Panc1 (cell line): ENCODE data around the gene CRIM1. TPM values are rescaled to one million over a fixed set of nuclear protein-coding genes. Genes with fewer than 3 reads are reported as not detected.

Experiments
- ATAC-seq: fragments of 200-7000 bp; cut with Tn5 transposase; 2 replicates; pipeline ENCODE4 v1.9.1; 2020; ENCODE audit warnings: mild to moderate bottlenecking, moderate library complexity
- BruUV-seq: library from RNA; stranded (reverse); fragments of 400-500 nt; replicated peaks from 2 replicates; lab custom pipeline; 2021; lab: Mats Ljungman, UMichigan
- CTCF ChIA-PET: fragments of 300-600 bp; sonication (Branson Sonifier 250); formaldehyde crosslinking; loops from one replicate; lab custom pipeline; 2022; ENCODE audit warnings: antibody characterized with exemption; lab: Charles Lee
- POLR2A ChIA-PET: fragments of 300-600 bp; sonication (Branson Sonifier 250); formaldehyde crosslinking; loops from one replicate; lab custom pipeline; 2022; ENCODE audit warnings: antibody characterized with exemption; lab: Charles Lee
- DNase-seq: peaks from one replicate; pipeline ENCODE4 v3.0.0-alpha.2; 2010; ENCODE audit warnings: low read depth, low spot score
- H3K27ac ChIP-seq: 2 replicates; pipeline ENCODE4 v1.5.1; 2011; ENCODE audit warnings: mild to moderate bottlenecking, low read length, inconsistent platforms
- H3K27me3 ChIP-seq: fragments of 200-500 bp; sonication (Bioruptor generic); 2 replicates; pipeline ENCODE4 v1.6.0; 2014; ENCODE audit warnings: low read length, inconsistent platforms; ENCODE audit not compliant: control insufficient read depth, insufficient read depth
- H3K36me3 ChIP-seq: fragments of 200-500 bp; sonication (Bioruptor generic); 2 replicates; pipeline ENCODE4 v1.5.1; 2014; ENCODE audit warnings: inconsistent platforms, mild to moderate bottlenecking, low read length, moderate library complexity; ENCODE audit not compliant: control insufficient read depth, insufficient read depth
- H3K4me1 ChIP-seq: 2 replicates; pipeline ENCODE4 v1.5.1; 2011; ENCODE audit warnings: inconsistent platforms, mild to moderate bottlenecking, low read length, moderate library complexity; ENCODE audit not compliant: control insufficient read depth, insufficient read depth
- H3K4me3 ChIP-seq, 2 experiments: 2 replicates each; pipeline ENCODE4 v1.5.1; 2011 to 2012; ENCODE audit warnings: low read depth in 2 of 2, low read length in 2 of 2, mild to moderate bottlenecking in 2 of 2, inconsistent platforms in 1 of 2, moderate library complexity in 1 of 2
- H3K9me3 ChIP-seq: fragments of 200-500 bp; sonication (Bioruptor generic); 2 replicates; pipeline ENCODE4 v1.5.1; 2014; ENCODE audit warnings: low read depth, mild to moderate bottlenecking, inconsistent platforms, low read length, moderate library complexity; ENCODE audit not compliant: control insufficient read depth, insufficient read depth
- POLR2AphosphoS5 ChIP-seq: IDR thresholded peaks from 2 replicates; pipeline ENCODE4 v1.6.1; 2012; ENCODE audit warnings: mild to moderate bottlenecking, low read depth, low read length, moderate library complexity
- SIN3A ChIP-seq: IDR thresholded peaks from 2 replicates; pipeline ENCODE4 v1.6.1; 2012; ENCODE audit warnings: low read depth, mild to moderate bottlenecking, low read length, moderate library complexity, borderline replicate concordance; ENCODE audit not compliant: insufficient read depth
- TCF7L2 ChIP-seq: IDR thresholded peaks from 2 replicates; pipeline ENCODE4 v1.6.1; 2011; ENCODE audit warnings: mild to moderate bottlenecking, low read depth, low read length, inconsistent platforms
- in situ Hi-C: cut with HindIII; loops from 2 replicates; pipeline ENCODE4 v1.10.0; 2016; ENCODE audit warnings: low sequenced_read_pairs, low pct_unique_long_range_greater_than_20kb
- intact Hi-C: fragments of 100-400 bp; cut with micrococcal nuclease; formaldehyde crosslinking; loops from one replicate; pipeline ENCODE4 v1.10.0; 2022; ENCODE audit not compliant: unreplicated experiment
- total RNA-seq: library from RNA; stranded (reverse); gene quantifications from one replicate; pipeline ENCODE4 v1.2.1, GENCODE V29; 2021; ENCODE audit not compliant: unreplicated experiment
- TF ChIP-seq, protein P1 (sequence below), 2 experiments: IDR thresholded peaks; 2 replicates each; pipeline ENCODE4 v1.6.1; 2011 to 2012; ENCODE audit warnings: low read depth in 2 of 2, control low read depth in 1 of 2, low read length in 1 of 2, mild to moderate bottlenecking in 1 of 2, moderate library complexity in 1 of 2; ENCODE audit not compliant: insufficient read depth in 1 of 2
- TF ChIP-seq, protein P2 (sequence below): fragments of 450-650 bp; IDR thresholded peaks from 2 replicates; pipeline ENCODE4 v1.5.1; 2017; ENCODE audit warnings: mild to moderate bottlenecking

The CRIM1 gene
- total RNA-seq, 1 experiment from 2014 or later = 290 TPM

DNA sequence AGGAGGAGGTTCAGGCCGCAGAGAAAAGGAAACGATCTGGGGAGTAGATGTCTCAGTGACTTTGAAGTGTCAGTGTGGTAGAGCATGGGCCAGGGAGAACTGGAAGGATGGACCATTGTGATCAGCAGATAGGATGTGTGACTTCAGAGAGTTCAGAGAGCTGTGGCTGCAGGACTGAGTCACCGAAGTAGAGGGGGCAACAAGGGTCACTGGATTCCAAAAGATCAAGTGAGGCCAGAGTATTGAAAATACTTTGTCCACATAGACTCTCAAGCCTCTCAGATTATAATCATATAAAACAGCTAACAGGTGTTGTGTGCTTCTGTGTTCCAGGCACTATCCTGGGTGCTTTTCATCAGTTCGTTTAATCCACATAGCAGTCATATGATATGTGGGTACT is 99.4 kb downstream of the CRIM1 start:
- no peak for TF ChIP-seq SIN3A
- TF ChIP-seq, protein P1, sequence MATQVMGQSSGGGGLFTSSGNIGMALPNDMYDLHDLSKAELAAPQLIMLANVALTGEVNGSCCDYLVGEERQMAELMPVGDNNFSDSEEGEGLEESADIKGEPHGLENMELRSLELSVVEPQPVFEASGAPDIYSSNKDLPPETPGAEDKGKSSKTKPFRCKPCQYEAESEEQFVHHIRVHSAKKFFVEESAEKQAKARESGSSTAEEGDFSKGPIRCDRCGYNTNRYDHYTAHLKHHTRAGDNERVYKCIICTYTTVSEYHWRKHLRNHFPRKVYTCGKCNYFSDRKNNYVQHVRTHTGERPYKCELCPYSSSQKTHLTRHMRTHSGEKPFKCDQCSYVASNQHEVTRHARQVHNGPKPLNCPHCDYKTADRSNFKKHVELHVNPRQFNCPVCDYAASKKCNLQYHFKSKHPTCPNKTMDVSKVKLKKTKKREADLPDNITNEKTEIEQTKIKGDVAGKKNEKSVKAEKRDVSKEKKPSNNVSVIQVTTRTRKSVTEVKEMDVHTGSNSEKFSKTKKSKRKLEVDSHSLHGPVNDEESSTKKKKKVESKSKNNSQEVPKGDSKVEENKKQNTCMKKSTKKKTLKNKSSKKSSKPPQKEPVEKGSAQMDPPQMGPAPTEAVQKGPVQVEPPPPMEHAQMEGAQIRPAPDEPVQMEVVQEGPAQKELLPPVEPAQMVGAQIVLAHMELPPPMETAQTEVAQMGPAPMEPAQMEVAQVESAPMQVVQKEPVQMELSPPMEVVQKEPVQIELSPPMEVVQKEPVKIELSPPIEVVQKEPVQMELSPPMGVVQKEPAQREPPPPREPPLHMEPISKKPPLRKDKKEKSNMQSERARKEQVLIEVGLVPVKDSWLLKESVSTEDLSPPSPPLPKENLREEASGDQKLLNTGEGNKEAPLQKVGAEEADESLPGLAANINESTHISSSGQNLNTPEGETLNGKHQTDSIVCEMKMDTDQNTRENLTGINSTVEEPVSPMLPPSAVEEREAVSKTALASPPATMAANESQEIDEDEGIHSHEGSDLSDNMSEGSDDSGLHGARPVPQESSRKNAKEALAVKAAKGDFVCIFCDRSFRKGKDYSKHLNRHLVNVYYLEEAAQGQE (IDR thresholded peaks at IDR 0.05; ENCODE audit: insufficient read depth in 1 of 2, low read depth in 2 of 2, low read length in 1 of 2) = no peak
- TF ChIP-seq, protein P2, sequence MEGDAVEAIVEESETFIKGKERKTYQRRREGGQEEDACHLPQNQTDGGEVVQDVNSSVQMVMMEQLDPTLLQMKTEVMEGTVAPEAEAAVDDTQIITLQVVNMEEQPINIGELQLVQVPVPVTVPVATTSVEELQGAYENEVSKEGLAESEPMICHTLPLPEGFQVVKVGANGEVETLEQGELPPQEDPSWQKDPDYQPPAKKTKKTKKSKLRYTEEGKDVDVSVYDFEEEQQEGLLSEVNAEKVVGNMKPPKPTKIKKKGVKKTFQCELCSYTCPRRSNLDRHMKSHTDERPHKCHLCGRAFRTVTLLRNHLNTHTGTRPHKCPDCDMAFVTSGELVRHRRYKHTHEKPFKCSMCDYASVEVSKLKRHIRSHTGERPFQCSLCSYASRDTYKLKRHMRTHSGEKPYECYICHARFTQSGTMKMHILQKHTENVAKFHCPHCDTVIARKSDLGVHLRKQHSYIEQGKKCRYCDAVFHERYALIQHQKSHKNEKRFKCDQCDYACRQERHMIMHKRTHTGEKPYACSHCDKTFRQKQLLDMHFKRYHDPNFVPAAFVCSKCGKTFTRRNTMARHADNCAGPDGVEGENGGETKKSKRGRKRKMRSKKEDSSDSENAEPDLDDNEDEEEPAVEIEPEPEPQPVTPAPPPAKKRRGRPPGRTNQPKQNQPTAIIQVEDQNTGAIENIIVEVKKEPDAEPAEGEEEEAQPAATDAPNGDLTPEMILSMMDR = no peak
- BruUV-seq = no TSS peak
- DNase-seq = no peak
- Histone ChIP-seq H3K9me3 (no peaks in the 10 kb centered on the region), H3K4me1 (peaks cover 100% of the 10 kb centered on the region), H3K4me3 (no peak overlapping the region), H3K27ac (peak overlapping the region; percentile 86), H3K36me3 (peaks cover 34% of the 10 kb centered on the region), H3K27me3 (no peaks in the 10 kb centered on the region)
- CTCF ChIA-PET = no interaction called here
- 0 out of 2 replicates have a peak, but pooled peaks have one; percentile 1 for ATAC-seq
- in situ Hi-C loops (no loop called here), intact Hi-C loops (loop anchor here (10.0 kb wide), 1 partner anchor 100 kb away; the partner anchor contains the start of gene CRIM1)
- POLR2A ChIA-PET = no interaction called here

DNA sequence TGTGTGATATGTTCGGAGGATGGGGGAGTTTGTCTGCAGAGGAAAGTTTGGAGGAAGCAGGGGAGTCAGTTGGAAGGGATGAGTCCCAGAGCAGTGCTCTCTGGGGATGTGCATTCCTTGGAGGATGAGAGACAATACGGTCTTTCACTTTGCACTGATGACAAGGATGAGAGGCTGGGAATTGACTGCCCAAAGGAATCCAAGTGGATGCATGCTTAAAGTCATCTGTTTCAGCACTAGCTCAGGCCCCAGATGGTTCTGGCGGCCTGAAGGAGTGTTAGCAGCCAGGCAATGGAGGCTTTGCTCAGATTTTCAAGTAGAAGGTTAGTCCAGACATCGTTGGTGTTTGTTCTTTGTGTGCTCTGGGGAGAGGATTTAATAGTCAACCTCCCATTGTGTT is 100.2 kb downstream of the CRIM1 start:
- in situ Hi-C loops = no loop called here
- Histone ChIP-seq H3K27me3 (no peaks in the 10 kb centered on the region), H3K27ac (peak overlapping the region; percentile 86), H3K36me3 (peaks cover 28% of the 10 kb centered on the region), H3K4me3 (peak overlapping the region in 1 of 2 experiments; percentile 42; a peak in 1 of 4 replicates), H3K4me1 (peaks cover 100% of the 10 kb centered on the region), H3K9me3 (no peaks in the 10 kb centered on the region)
- ChIA-PET CTCF (interaction anchor here (0.9 to 1.1 kb wide), 3 partner anchors 52 to 400 kb away, joined by 3 to 5 read pairs (median 3); no protein-coding TSS in a partner anchor), POLR2A (interaction anchor here (0.7 kb wide), 1 partner anchor 54 kb away, joined by 3 read pairs; no protein-coding TSS in a partner anchor)
- intact Hi-C loops = loop anchor here (10.0 kb wide), 1 partner anchor 101 kb away; the partner anchor contains the start of gene CRIM1
- DNase-seq (no peak), ATAC-seq (peak; percentile 54)
- no TSS peak for BruUV-seq
- TF ChIP-seq, protein P1 (IDR thresholded peaks at IDR 0.05; ENCODE audit: insufficient read depth in 1 of 2, low read depth in 2 of 2, low read length in 1 of 2) = no peak
- TF ChIP-seq TCF7L2 = no peak
- TF ChIP-seq, protein P2 = no peak
- TF ChIP-seq POLR2AphosphoS5 = no peak
- TF ChIP-seq SIN3A = no peak
